ENCODE results near the gene TBC1D22B.
A peak's percentile ranks its signal among the peaks of the same experiment; 100 is the strongest.

The TBC1D22B gene

GRCh38 chr6:37319156-37319555, 61.6 kb downstream of the TBC1D22B start:
- TF ChIP-seq ZSCAN4 (tag by site-specific recombination; IDR thresholded peaks at IDR 0.05) = no peak
- peak; percentile 72 for TF ChIP-seq ZNF341 (tag by site-specific recombination; IDR thresholded peaks at IDR 0.05; ENCODE audit: low read depth)
- TF ChIP-seq GLIS1 (tag by site-specific recombination; IDR thresholded peaks at IDR 0.05) = no peak
- peaks cover 3% of the 10 kb centered on the region; the same call in 1 of the 2 replicates for H3K4me1 ChIP-seq (ENCODE audit: control insufficient read depth, insufficient read depth, low read length)
- no peak overlapping the region for H3K4me3 ChIP-seq (ENCODE audit: low read depth, low read length)
- H3K36me3 ChIP-seq (ENCODE audit: control insufficient read depth in 2 of 2, insufficient read depth in 1 of 2, low read length in 2 of 2) = peaks cover 6 to 82% of the 10 kb centered on the region in 2 experiments; a peak in 2 of 3 replicates
- POLR2A ChIA-PET = no interaction called here
- CTCF ChIA-PET = interaction anchor here (0.6 to 1.7 kb wide), 5 partner anchors 9 to 301 kb away, joined by 3 to 6 read pairs (median 3); no protein-coding TSS in a partner anchor
- H3K27ac ChIP-seq (ENCODE audit: extremely low read depth, low read depth, low read length) = no peak overlapping the region
- H3K9me3 ChIP-seq (ENCODE audit: control insufficient read depth, insufficient read depth, low read depth, low read length) = no peaks in the 10 kb centered on the region

- Histone ChIP-seq H3K36me3 (ENCODE audit: control insufficient read depth in 2 of 2, insufficient read depth in 1 of 2, low read length in 2 of 2) (peaks cover 6 to 85% of the 10 kb centered on the region in 2 experiments; a peak in 2 of 3 replicates), H3K4me1 (ENCODE audit: control insufficient read depth, insufficient read depth, low read length) (peaks cover 3% of the 10 kb centered on the region; the same call in 1 of the 2 replicates), H3K4me3 (ENCODE audit: low read depth, low read length) (no peak overlapping the region), H3K9me3 (ENCODE audit: control insufficient read depth, insufficient read depth, low read depth, low read length) (no peaks in the 10 kb centered on the region), H3K27ac (ENCODE audit: extremely low read depth, low read depth, low read length) (no peak overlapping the region)
- CTCF ChIA-PET = interaction anchor here (0.6 to 1.7 kb wide), 5 partner anchors 10 to 302 kb away, joined by 3 to 6 read pairs (median 4); no protein-coding TSS in a partner anchor
- POLR2A ChIA-PET = interaction anchor here (1.2 kb wide), 1 partner anchor 97 kb away, joined by 3 read pairs; no protein-coding TSS in a partner anchor
- TF ChIP-seq ZNF174 (tag by site-specific recombination; IDR thresholded peaks at IDR 0.05) (no peak), ZNF843 (tag by site-specific recombination; IDR thresholded peaks at IDR 0.05) (no peak), ZEB2 (tag by site-specific recombination; IDR thresholded peaks at IDR 0.05) (no peak), KLF7 (tag by site-specific recombination; IDR thresholded peaks at IDR 0.05; ENCODE audit: borderline replicate concordance) (no peak), ZFP3 (tag by site-specific recombination; IDR thresholded peaks at IDR 0.05; ENCODE audit: low read depth) (no peak), PATZ1 (tag by site-specific recombination; IDR thresholded peaks at IDR 0.05) (no peak), SP7 (tag by site-specific recombination; IDR thresholded peaks at IDR 0.05) (no peak), ZNF830 (tag by site-specific recombination; IDR thresholded peaks at IDR 0.05; ENCODE audit: low read depth) (no peak), ZNF132 (tag by site-specific recombination; IDR thresholded peaks at IDR 0.05; ENCODE audit: borderline replicate concordance) (no peak), BCL11B (tag by site-specific recombination; IDR thresholded peaks at IDR 0.05; ENCODE audit: low read depth) (no peak), ZNF571 (tag by site-specific recombination; IDR thresholded peaks at IDR 0.05) (no peak), PBX3 (CRISPR knock-in tag; IDR thresholded peaks at IDR 0.05) (no peak), ZNF311 (tag by site-specific recombination; IDR thresholded peaks at IDR 0.05; ENCODE audit: borderline replicate concordance) (no peak), ZBTB21 (tag by site-specific recombination; IDR thresholded peaks at IDR 0.05) (no peak)
These were observed 62.4 kb downstream of the TBC1D22B start for GRCh38 chr6:37319856-37320480.

Measured in HEK293 (cell line).